K562 (cell line): ENCODE results near the gene TAS2R40. TPM values are rescaled to one million over a fixed set of nuclear protein-coding genes. Genes with fewer than 3 reads are reported as not detected.

Experiments
- ATF1 ChIP-seq, 2 experiments: fragments of 450-650 bp in 1 of 2; IDR thresholded peaks; 2 replicates each; pipeline ENCODE4 v1.6.1; 2016; ENCODE audit warnings: missing compliant biosample characterization in 1 of 2, missing genetic modification characterization in 1 of 2
- BCL6 ChIP-seq: fragments of 250-450 bp; sonication (Bioruptor Pico); IDR thresholded peaks from 2 replicates; pipeline ENCODE4 v1.4.0; 2020
- CBFA2T3 ChIP-seq: fragments of 450-650 bp; IDR thresholded peaks from 2 replicates; pipeline ENCODE4 v1.6.1; 2017
- EHMT2 ChIP-seq: fragments of 450-650 bp; IDR thresholded peaks from 2 replicates; pipeline ENCODE4 v1.6.1; 2018; ENCODE audit warnings: antibody characterized with exemption
- GATA2 ChIP-seq: sonication (generic); formaldehyde crosslinking; IDR thresholded peaks from 2 replicates; pipeline ENCODE4 v1.4.0; 2020; ENCODE audit warnings: mild to moderate bottlenecking, missing genetic modification reagents
- GATAD2B ChIP-seq: fragments of 450-650 bp; IDR thresholded peaks from 2 replicates; pipeline ENCODE4 v1.6.1; 2017; ENCODE audit warnings: mild to moderate bottlenecking, borderline replicate concordance
- HDAC6 ChIP-seq: IDR thresholded peaks from 2 replicates; pipeline ENCODE4 v1.6.1; 2012; ENCODE audit warnings: low read depth, mild to moderate bottlenecking, control low read depth, inconsistent platforms, low read length, moderate library complexity
- HMBOX1 ChIP-seq: sonication (generic); IDR thresholded peaks from 2 replicates; pipeline ENCODE4 v1.6.1; 2016
- JUND ChIP-seq, 2 experiments: IDR thresholded peaks; 2 replicates in 1 of 2; 3 replicates in 1 of 2; pipeline ENCODE4 v1.6.1; 2011; ENCODE audit warnings: borderline replicate concordance in 2 of 2, low read depth in 2 of 2, low read length in 2 of 2, improper control_type of control experiment in 1 of 2, missing biosample characterization in 1 of 2, missing genetic modification characterization in 1 of 2, missing genetic modification reagents in 1 of 2
- KHSRP ChIP-seq: fragments of 450-650 bp; IDR thresholded peaks from 2 replicates; pipeline ENCODE4 v1.6.1; 2017
- KLF10 ChIP-seq: fragments of 250-450 bp; sonication (Bioruptor Pico); IDR thresholded peaks from 2 replicates; pipeline ENCODE4 v1.6.1; 2021; ENCODE audit warnings: matching md5 sums
- NBN ChIP-seq: fragments of 450-650 bp; IDR thresholded peaks from 2 replicates; pipeline ENCODE4 v1.6.1; 2016; ENCODE audit warnings: low read depth, mild to moderate bottlenecking
- NCOR1 ChIP-seq: fragments of 450-650 bp; IDR thresholded peaks from 2 replicates; pipeline ENCODE4 v1.6.1; 2016; ENCODE audit warnings: mild to moderate bottlenecking, moderate library complexity
- NR3C1 ChIP-seq: sonication (generic); formaldehyde crosslinking; IDR thresholded peaks from 2 replicates; pipeline ENCODE4 v1.8.1; 2022; ENCODE audit warnings: missing genetic modification reagents
- TRIM24 ChIP-seq, 2 experiments: fragments of 450-650 bp; IDR thresholded peaks; 2 replicates each; pipeline ENCODE4 v1.6.1; 2016
- ZNF280A ChIP-seq: fragments of 450-650 bp; IDR thresholded peaks from 2 replicates; pipeline ENCODE4 v1.6.1; 2018; ENCODE audit warnings: mild to moderate bottlenecking, low read depth; ENCODE audit not compliant: partially characterized antibody
- ZNF395 ChIP-seq: fragments of 200-800 bp; sonication (Bioruptor generic); IDR thresholded peaks from 2 replicates; pipeline ENCODE4 v1.6.1; 2017; ENCODE audit warnings: missing genetic modification characterization, missing compliant biosample characterization
- ZNF444 ChIP-seq: fragments of 250-450 bp; sonication (Bioruptor Pico); IDR thresholded peaks from 2 replicates; pipeline ENCODE4 v1.4.0; 2020; ENCODE audit warnings: mild to moderate bottlenecking, moderate library complexity
- ZNF717 ChIP-seq: fragments of 250-450 bp; sonication (Bioruptor Pico); IDR thresholded peaks from 2 replicates; pipeline ENCODE4 v1.5.0; 2021
- ZNF785 ChIP-seq: fragments of 250-450 bp; sonication (Bioruptor Pico); IDR thresholded peaks from 2 replicates; pipeline ENCODE4 v1.4.0; 2020; ENCODE audit warnings: mild to moderate bottlenecking
- polyA plus RNA-seq, 8 experiments: library from polyadenylated mRNA; depleted of rRNA in 4 of 8; stranded (reverse) in 5 of 8; unstranded in 3 of 8; fragments of >200 nt; fragmentation: Nextera tagmentation in 2 of 8; fragmentation: Illumina TruSeq in 1 of 8; extraction: Ambion mirVana in 2 of 8; extraction: Trizol in 1 of 8; gene quantifications; 2 replicates each; pipeline versions ENCODE4 v1.2.1 to v1.2.3, GENCODE V29; 2011 to 2014; ENCODE audit warnings: inconsistent platforms in 1 of 8, missing spikeins in 1 of 8
- total RNA-seq, 7 experiments: library from RNA; depleted of rRNA in 6 of 7; stranded (reverse); fragments of >200 nt in 6 of 7; fragmentation: Illumina TruSeq in 2 of 7; extraction: Trizol in 2 of 7; gene quantifications; 2 replicates each; pipeline versions ENCODE4 v1.2.1 to v1.2.3, GENCODE V29; 2011 to 2021; ENCODE audit warnings: low replicate concordance in 1 of 7
- TF ChIP-seq, protein P1 (sequence below): fragments of 450-650 bp; IDR thresholded peaks from 2 replicates; pipeline ENCODE4 v1.6.1; 2016; ENCODE audit warnings: mild to moderate bottlenecking
- TF ChIP-seq, protein P2 (sequence below): fragments of 450-650 bp; IDR thresholded peaks from 2 replicates; pipeline ENCODE4 v1.6.1; 2016; ENCODE audit warnings: antibody characterized with exemption

TAS2R40 gene
- total and polyA plus RNA-seq, 9 of the 15 experiments (the other 6 are each of a cell fraction or from before 2014, with no cell fraction given): not detected

DNA sequence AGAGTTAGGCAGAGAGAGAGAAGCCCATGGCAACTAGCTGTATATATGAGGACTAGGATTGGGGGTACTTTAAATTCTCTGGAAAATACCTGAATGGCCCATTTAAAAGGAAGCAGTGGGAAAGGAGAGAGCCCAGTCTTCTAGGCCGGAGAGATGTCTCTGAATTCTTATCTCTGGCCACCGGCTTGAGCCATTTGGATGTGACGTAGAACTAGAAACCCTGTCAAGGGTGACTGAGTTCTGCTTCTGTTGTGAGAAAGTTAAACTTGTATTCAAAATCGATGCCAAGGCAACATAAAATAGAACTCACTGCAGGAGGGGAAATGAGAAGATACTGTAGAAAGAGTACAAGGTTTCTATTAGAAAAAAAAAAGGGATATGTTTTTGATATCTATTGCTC lies 35.1 kb downstream of the TAS2R40 start (continued):
- TF ChIP-seq ZNF280A (no peak), KHSRP (0 out of 2 replicates have a peak, but pooled peaks have one; percentile 42), NR3C1 (no peak), EHMT2 (peak; percentile 72; the same call in 1 of the 2 replicates), NCOR1 (peak; percentile 73), HMBOX1 (peak; percentile 80), KLF10 (CRISPR knock-in tag) (no peak), ATF1 (CRISPR knock-in tag; IDR thresholded peaks at IDR 0.05) (no peak; the same call in 1 of the 2 replicates), ATF1 (tag; IDR thresholded peaks at IDR 0.05) (peak; percentile 84), CBFA2T3 (peak; percentile 87), HDAC6 (no peak), ZNF395 (0 out of 2 replicates have a peak, but pooled peaks have one; percentile 21), TRIM24 (IDR thresholded peaks at IDR 0.05) (peak in 1 of 2 experiments; percentile 44; a peak in 1 of 4 replicates), BCL6 (CRISPR knock-in tag) (no peak), GATA2 (CRISPR knock-in tag) (peak; percentile 39; the same call in 1 of the 2 replicates), JUND (IDR thresholded peaks at IDR 0.05; ENCODE audit: borderline replicate concordance, low read depth, low read length) (0 out of 2 replicates have a peak, but pooled peaks have one; percentile 32), JUND (tag; IDR thresholded peaks at IDR 0.05; ENCODE audit: borderline replicate concordance, low read depth, low read length) (no peak; the same call in 1 of the 3 replicates), ZNF717 (CRISPR knock-in tag) (no peak), ZNF785 (CRISPR knock-in tag) (no peak), ZNF444 (no peak), GATAD2B (0 out of 2 replicates have a peak, but pooled peaks have one; percentile 21), NBN (peak; percentile 22; the same call in 1 of the 2 replicates)
- TF ChIP-seq, protein P1, sequence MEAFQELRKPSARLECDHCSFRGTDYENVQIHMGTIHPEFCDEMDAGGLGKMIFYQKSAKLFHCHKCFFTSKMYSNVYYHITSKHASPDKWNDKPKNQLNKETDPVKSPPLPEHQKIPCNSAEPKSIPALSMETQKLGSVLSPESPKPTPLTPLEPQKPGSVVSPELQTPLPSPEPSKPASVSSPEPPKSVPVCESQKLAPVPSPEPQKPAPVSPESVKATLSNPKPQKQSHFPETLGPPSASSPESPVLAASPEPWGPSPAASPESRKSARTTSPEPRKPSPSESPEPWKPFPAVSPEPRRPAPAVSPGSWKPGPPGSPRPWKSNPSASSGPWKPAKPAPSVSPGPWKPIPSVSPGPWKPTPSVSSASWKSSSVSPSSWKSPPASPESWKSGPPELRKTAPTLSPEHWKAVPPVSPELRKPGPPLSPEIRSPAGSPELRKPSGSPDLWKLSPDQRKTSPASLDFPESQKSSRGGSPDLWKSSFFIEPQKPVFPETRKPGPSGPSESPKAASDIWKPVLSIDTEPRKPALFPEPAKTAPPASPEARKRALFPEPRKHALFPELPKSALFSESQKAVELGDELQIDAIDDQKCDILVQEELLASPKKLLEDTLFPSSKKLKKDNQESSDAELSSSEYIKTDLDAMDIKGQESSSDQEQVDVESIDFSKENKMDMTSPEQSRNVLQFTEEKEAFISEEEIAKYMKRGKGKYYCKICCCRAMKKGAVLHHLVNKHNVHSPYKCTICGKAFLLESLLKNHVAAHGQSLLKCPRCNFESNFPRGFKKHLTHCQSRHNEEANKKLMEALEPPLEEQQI: 0 out of 2 replicates have a peak, but pooled peaks have one; percentile 41
- TF ChIP-seq, protein P2, sequence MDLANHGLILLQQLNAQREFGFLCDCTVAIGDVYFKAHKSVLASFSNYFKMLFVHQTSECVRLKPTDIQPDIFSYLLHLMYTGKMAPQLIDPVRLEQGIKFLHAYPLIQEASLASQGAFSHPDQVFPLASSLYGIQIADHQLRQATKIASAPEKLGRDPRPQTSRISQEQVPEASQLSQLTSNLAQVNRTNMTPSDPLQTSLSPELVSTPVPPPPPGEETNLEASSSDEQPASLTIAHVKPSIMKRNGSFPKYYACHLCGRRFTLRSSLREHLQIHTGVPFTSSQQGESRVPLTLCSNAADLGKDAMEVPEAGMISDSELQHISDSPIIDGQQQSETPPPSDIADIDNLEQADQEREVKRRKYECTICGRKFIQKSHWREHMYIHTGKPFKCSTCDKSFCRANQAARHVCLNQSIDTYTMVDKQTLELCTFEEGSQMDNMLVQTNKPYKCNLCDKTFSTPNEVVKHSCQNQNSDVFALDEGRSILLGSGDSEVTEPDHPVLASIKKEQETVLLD: peak; percentile 49; the same call in 1 of the 2 replicates
